B cell (primary cell): ENCODE results near the gene ADAM11.

Experiments
- EZH2 ChIP-seq: IDR thresholded peaks from 2 replicates; pipeline ENCODE4 v1.6.1; 2012; ENCODE audit warnings: borderline replicate concordance, low read depth, mild to moderate bottlenecking, moderate library complexity, low read length; ENCODE audit not compliant: insufficient read depth, poor library complexity, severe bottlenecking
- TF ChIP-seq, protein P1 (sequence below): fragments of 200-600 bp; IDR thresholded peaks from one replicate; pipeline ENCODE4 v1.8.0; 2022; ENCODE audit warnings: antibody characterized with exemption, mild to moderate bottlenecking

DNA sequence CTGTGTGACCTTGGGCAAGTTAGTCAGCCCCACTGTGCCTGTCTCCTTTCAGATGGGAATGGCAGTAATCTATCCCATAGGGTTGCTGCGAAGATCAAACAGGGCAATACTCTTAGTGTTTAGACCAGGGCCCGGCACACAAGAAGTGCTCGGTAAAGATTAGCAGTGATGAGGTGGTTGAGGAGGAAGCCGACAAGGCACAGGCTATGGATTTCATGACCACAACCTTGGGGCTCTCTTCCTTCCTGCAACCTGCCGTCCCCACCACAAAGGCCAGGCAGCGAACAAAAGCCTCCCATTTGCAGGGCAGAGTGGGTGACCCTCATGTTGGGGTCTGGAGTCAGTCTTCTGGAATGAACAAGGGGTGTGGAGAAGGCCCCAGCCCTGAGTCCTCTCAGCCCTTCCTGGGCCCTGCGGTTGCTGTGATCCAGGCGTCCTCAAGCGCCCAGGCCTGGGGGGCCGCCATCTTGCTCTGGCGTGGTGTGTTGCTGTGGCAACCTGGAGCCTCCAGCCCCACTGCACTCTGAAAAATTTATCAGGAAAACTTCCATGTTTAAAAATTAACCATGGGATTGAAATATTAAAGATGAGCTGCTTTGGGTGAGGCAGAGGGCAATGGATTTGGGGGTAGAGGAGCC is 9.8 kb downstream of the ADAM11 start:
- TF ChIP-seq, protein P1, sequence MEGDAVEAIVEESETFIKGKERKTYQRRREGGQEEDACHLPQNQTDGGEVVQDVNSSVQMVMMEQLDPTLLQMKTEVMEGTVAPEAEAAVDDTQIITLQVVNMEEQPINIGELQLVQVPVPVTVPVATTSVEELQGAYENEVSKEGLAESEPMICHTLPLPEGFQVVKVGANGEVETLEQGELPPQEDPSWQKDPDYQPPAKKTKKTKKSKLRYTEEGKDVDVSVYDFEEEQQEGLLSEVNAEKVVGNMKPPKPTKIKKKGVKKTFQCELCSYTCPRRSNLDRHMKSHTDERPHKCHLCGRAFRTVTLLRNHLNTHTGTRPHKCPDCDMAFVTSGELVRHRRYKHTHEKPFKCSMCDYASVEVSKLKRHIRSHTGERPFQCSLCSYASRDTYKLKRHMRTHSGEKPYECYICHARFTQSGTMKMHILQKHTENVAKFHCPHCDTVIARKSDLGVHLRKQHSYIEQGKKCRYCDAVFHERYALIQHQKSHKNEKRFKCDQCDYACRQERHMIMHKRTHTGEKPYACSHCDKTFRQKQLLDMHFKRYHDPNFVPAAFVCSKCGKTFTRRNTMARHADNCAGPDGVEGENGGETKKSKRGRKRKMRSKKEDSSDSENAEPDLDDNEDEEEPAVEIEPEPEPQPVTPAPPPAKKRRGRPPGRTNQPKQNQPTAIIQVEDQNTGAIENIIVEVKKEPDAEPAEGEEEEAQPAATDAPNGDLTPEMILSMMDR, result no peak
- no peak for TF ChIP-seq EZH2
